Pancreas (tissue), 10 donors: ENCODE results near the gene VANGL1. TPM values are rescaled to one million over a fixed set of nuclear protein-coding genes. Genes with fewer than 3 reads are reported as not detected.

Experiments
- ATAC-seq, 4 donors: fragments of 200-7000 bp; cut with Tn5 transposase; one replicate each; pipeline versions ENCODE4 v1.8.0 to v1.9.1; 2020; ENCODE audit warnings: mild to moderate bottlenecking in 4 of 4, moderate library complexity in 4 of 4
- DNase-seq, 6 donors: peaks; one replicate each; pipeline ENCODE4 v3.0.0-alpha.2; 2020
- FAIRE-seq: peaks from 2 replicates; lab custom pipeline; 2012; peaks lifted over from hg19 to GRCh38; lab: Jason Lieb, UNC
- H3K27ac ChIP-seq, 4 donors: fragments of 200-600 bp; sonication (generic); 1 replicate in 3 of 4; 2 replicates in 1 of 4; pipeline versions ENCODE4 v1.5.0 to v1.8.0; 2020
- H3K27me3 ChIP-seq, 4 donors: fragments of 200-600 bp; one replicate each; pipeline ENCODE4 v1.8.0; 2021
- H3K36me3 ChIP-seq, 3 donors: fragments of 200-600 bp; sonication (generic) in 1 of 3; one replicate each; pipeline versions ENCODE4 v1.5.0 to v1.8.0; 2020 to 2021
- H3K4me1 ChIP-seq, 3 donors: fragments of 200-600 bp; one replicate each; pipeline ENCODE4 v1.8.0; 2021
- H3K4me3 ChIP-seq, 4 donors: fragments of 200-600 bp; sonication (generic) in 2 of 4; one replicate each; pipeline versions ENCODE4 v1.5.0 to v1.8.0; 2020 to 2021
- H3K9me3 ChIP-seq, 4 donors: fragments of 200-600 bp; one replicate each; pipeline ENCODE4 v1.8.0; 2021
- CTCF ChIP-seq, 4 donors: fragments of 200-600 bp; sonication (generic) in 3 of 4; IDR thresholded peaks; one replicate each; pipeline versions ENCODE4 v1.5.0 to v1.8.0; 2021; ENCODE audit warnings: antibody characterized with exemption in 4 of 4
- WGBS, 2 donors: extraction: QIAGEN DNeasy Blood & Tissue Kit; methylation state at CpG; one replicate each; pipeline ENCODE4 v1.1.7; 2013; 5-methylcytosine and 5-hydroxymethylcytosine counted together
- intact Hi-C, 3 donors: fragments of 100-400 bp; cut with DNase I; formaldehyde crosslinking; loops; one replicate each; pipeline versions ENCODE4 v1.11.1 to v1.14.2; 2022
- polyA plus RNA-seq, 2 donors: library from polyadenylated mRNA; stranded (reverse); fragments of 200-250 nt; gene quantifications; one replicate each; pipeline ENCODE4 v1.2.3, GENCODE V29; 2013
- total RNA-seq, 6 donors: library from RNA; stranded (reverse); fragmentation: NEBNext Ultra II Directional in 4 of 6; extraction: Animal tissue kit (Norgen Biotek cat#: 25700) in 4 of 6; gene quantifications; one replicate each; pipeline versions ENCODE4 v1.2.1 to v1.2.4, GENCODE V29; 2021 to 2023
- donor health status: healthy with polysubstance abuse.
- donor health status: DM: no; HTN: no; CAD: no; lungs with moderate emphysema.
- donor health status: DM: no; HTN: no; CAD: no.
- donor health status: control.
- donor health status: control.
- donor health status: Bipolar disorder and iron deficiency.
- donor health status: DM: yes; HTN: yes; CAD: no.
- donor health status: DM: no; HTN: no; CAD: no.
- donor health status: DM: no; HTN: no; CAD: no.
- donor health status: DM: yes; HTN: yes; CAD: no.

VANGL1 gene
- total and polyA plus RNA-seq, 8 donors: 1.2 to 9.0 (median 5.4) TPM

- Histone ChIP-seq H3K4me3 (no peak overlapping the region), H3K27me3 (no peaks in the 10 kb centered on the region), H3K36me3 (no peaks in the 10 kb centered on the region), H3K9me3 (no peaks in the 10 kb centered on the region), H3K27ac (no peak overlapping the region), H3K4me1 (no peaks in the 10 kb centered on the region)
- FAIRE-seq: no peak
- WGBS, 2 donors: 84 to 91% methylated on average over 8 of the region's 8 CpGs
- no peak for DNase-seq
- no peak for TF ChIP-seq CTCF (IDR thresholded peaks at IDR 0.05)
- intact Hi-C loops: no loop called here
- ATAC-seq: peak in 3 of 4 donors; percentile 54 to 64 (median 61)
Observed at GRCh38 chr1:115679141-115679611, 37.4 kb downstream of the VANGL1 start.

- DNase-seq: no peak
Observed at GRCh38 chr1:115680730-115681111, 39.0 kb downstream of the VANGL1 start.

GRCh38 chr1:115682792-115683191, 41.0 kb downstream of the VANGL1 start:
- TF ChIP-seq CTCF (IDR thresholded peaks at IDR 0.05): no peak
- ATAC-seq (no peak), FAIRE-seq (no peak), DNase-seq (no peak)
- intact Hi-C loops: no loop called here
- peaks cover 0 to 11% (median 0%) of the 10 kb centered on the region in 3 donors for H3K36me3 ChIP-seq
- WGBS, 2 donors: 95 to 97% methylated on average over 4 of the region's 4 CpGs
- H3K27ac ChIP-seq: no peak overlapping the region
- no peaks in the 10 kb centered on the region for H3K4me1 ChIP-seq
- no peak overlapping the region for H3K4me3 ChIP-seq
- H3K27me3 ChIP-seq: no peaks in the 10 kb centered on the region
- no peaks in the 10 kb centered on the region for H3K9me3 ChIP-seq

More at GRCh38 chr1:115680730-115681111, 39.0 kb downstream of the VANGL1 start:
- ATAC-seq: no peak
- H3K4me3 ChIP-seq: no peak overlapping the region
- no peaks in the 10 kb centered on the region for H3K27me3 ChIP-seq
- intact Hi-C loops: no loop called here
- FAIRE-seq: no peak
- no peaks in the 10 kb centered on the region for H3K4me1 ChIP-seq
- 95 to 96% methylated on average over 5 of the region's 5 CpGs for WGBS, 2 donors
- peaks cover 0 to 10% (median 0%) of the 10 kb centered on the region in 3 donors for H3K36me3 ChIP-seq
- H3K27ac ChIP-seq: no peak overlapping the region
- TF ChIP-seq CTCF (IDR thresholded peaks at IDR 0.05): no peak
- no peaks in the 10 kb centered on the region for H3K9me3 ChIP-seq

GRCh38 chr1:115685029-115685705, 43.4 kb downstream of the VANGL1 start:
- no peaks in the 10 kb centered on the region for H3K27me3 ChIP-seq
- intact Hi-C loops: no loop called here
- no peak overlapping the region for H3K4me3 ChIP-seq
- no peaks in the 10 kb centered on the region for H3K4me1 ChIP-seq
- FAIRE-seq (no peak), ATAC-seq (no peak), DNase-seq (no peak)
- no peak for TF ChIP-seq CTCF (IDR thresholded peaks at IDR 0.05)
- H3K27ac ChIP-seq: no peak overlapping the region
- H3K36me3 ChIP-seq: peaks cover 0 to 12% (median 0%) of the 10 kb centered on the region in 3 donors
- 90 to 93% methylated on average over 14 of the region's 14 CpGs for WGBS, 2 donors
- H3K9me3 ChIP-seq: no peaks in the 10 kb centered on the region

GRCh38 chr1:115687744-115688143, 46.0 kb downstream of the VANGL1 start:
- no peak overlapping the region for H3K27ac ChIP-seq
- H3K4me3 ChIP-seq: no peak overlapping the region
- no peak for FAIRE-seq
- no peak for ATAC-seq
- no peaks in the 10 kb centered on the region for H3K4me1 ChIP-seq
- WGBS, 2 donors: 86 to 92% methylated on average over 3 of the region's 3 CpGs
- DNase-seq: no peak
- intact Hi-C loops: no loop called here
- no peak for TF ChIP-seq CTCF (IDR thresholded peaks at IDR 0.05)
- no peaks in the 10 kb centered on the region for H3K27me3 ChIP-seq
- H3K9me3 ChIP-seq: no peaks in the 10 kb centered on the region
- H3K36me3 ChIP-seq: peaks cover 0 to 28% (median 0%) of the 10 kb centered on the region in 3 donors
